CD8-positive, alpha-beta memory T cell (primary cell): ENCODE results near the gene CLRN3. TPM values are rescaled to one million over a fixed set of nuclear protein-coding genes. Genes with fewer than 3 reads are reported as not detected.

Experiments
- CTCF ChIA-PET: fragments of 350-600 bp; sonication (Branson Sonifier 250); formaldehyde crosslinking; loops from one replicate; lab custom pipeline; 2021; ENCODE audit warnings: antibody characterized with exemption; lab: Charles Lee
- POLR2A ChIA-PET: fragments of 350-600 bp; sonication (Branson Sonifier 250); formaldehyde crosslinking; loops from one replicate; lab custom pipeline; 2021; ENCODE audit warnings: antibody characterized with exemption; lab: Charles Lee
- DNase-seq, 5 donors: peaks; one replicate each; pipeline versions ENCODE4 v3.0.0 to v3.0.0-alpha.2; 2020 to 2022; ENCODE audit warnings: mixed read lengths in 1 of 5
- H3K27ac ChIP-seq: one replicate; pipeline ENCODE4 v1.7.0; 2013; ENCODE audit warnings: low read depth, mild to moderate bottlenecking, low read length, moderate library complexity
- H3K27me3 ChIP-seq: 2 replicates; pipeline ENCODE4 v1.7.0; 2013; ENCODE audit warnings: low read length, mild to moderate bottlenecking; ENCODE audit not compliant: insufficient read depth, poor library complexity, severe bottlenecking
- H3K36me3 ChIP-seq: 2 replicates; pipeline ENCODE4 v1.7.0; 2013; ENCODE audit warnings: mild to moderate bottlenecking, low read length, moderate library complexity; ENCODE audit not compliant: insufficient read depth
- H3K4me1 ChIP-seq: 2 replicates; pipeline ENCODE4 v1.7.0; 2013; ENCODE audit warnings: mild to moderate bottlenecking, low read length, moderate library complexity; ENCODE audit not compliant: insufficient read depth
- H3K4me3 ChIP-seq: 2 replicates; pipeline ENCODE4 v1.7.0; 2013; ENCODE audit warnings: mild to moderate bottlenecking, low read length
- H3K9me3 ChIP-seq: 2 replicates; pipeline ENCODE4 v1.7.0; 2013; ENCODE audit warnings: mild to moderate bottlenecking, low read length
- H3K27ac Mint-ChIP-seq, 8 donors: one replicate each; pipeline ENCODE4 v1.8.0; 2020 to 2021; ENCODE audit warnings: mixed read lengths in 8 of 8, mild to moderate bottlenecking in 6 of 8, inconsistent platforms in 3 of 8, moderate library complexity in 3 of 8
- H3K27me3 Mint-ChIP-seq, 2 donors: one replicate each; pipeline ENCODE4 v1.8.0; 2020 to 2021; ENCODE audit warnings: mixed read lengths in 2 of 2, mild to moderate bottlenecking in 1 of 2, moderate library complexity in 1 of 2
- H3K36me3 Mint-ChIP-seq, 3 donors: one replicate each; pipeline ENCODE4 v1.8.0; 2020 to 2021; ENCODE audit warnings: mixed read lengths in 3 of 3, inconsistent platforms in 1 of 3, mild to moderate bottlenecking in 1 of 3
- H3K4me1 Mint-ChIP-seq, 3 donors: one replicate each; pipeline ENCODE4 v1.8.0; 2020 to 2021; ENCODE audit warnings: mixed read lengths in 3 of 3, inconsistent platforms in 1 of 3, mild to moderate bottlenecking in 1 of 3
- H3K4me3 Mint-ChIP-seq, 7 donors: one replicate each; pipeline ENCODE4 v1.8.0; 2020 to 2021; ENCODE audit warnings: mixed read lengths in 7 of 7, mild to moderate bottlenecking in 6 of 7, moderate library complexity in 4 of 7, inconsistent platforms in 2 of 7
- H3K9me3 Mint-ChIP-seq, 5 donors: one replicate each; pipeline ENCODE4 v1.8.0; 2020 to 2022; ENCODE audit warnings: mixed read lengths in 5 of 5, mild to moderate bottlenecking in 3 of 5, moderate library complexity in 2 of 5, inconsistent platforms in 1 of 5
- polyA plus RNA-seq: library from polyadenylated mRNA; unstranded; fragments of 300-500 nt; fragmentation: Illumina TruSeq; gene quantifications from one replicate; pipeline ENCODE4 v1.2.3, GENCODE V29; 2021
- total RNA-seq, 2 experiments: library from RNA; stranded (reverse); gene quantifications; one replicate each; pipeline ENCODE4 v1.2.3, GENCODE V29; 2021

Gene CLRN3
- total and polyA plus RNA-seq, 3 experiments from 2014 or later = not detected

- Histone ChIP-seq H3K27ac (no peak overlapping the region), H3K4me1 (no peaks in the 10 kb centered on the region), H3K9me3 (no peaks in the 10 kb centered on the region), H3K36me3 (no peaks in the 10 kb centered on the region), H3K27me3 (no peaks in the 10 kb centered on the region), H3K4me3 (no peak overlapping the region)
- H3K27me3 Mint-ChIP-seq = peaks cover 2 to 3% of the 10 kb centered on the region in 2 donors
- no peaks in the 10 kb centered on the region for H3K36me3 Mint-ChIP-seq
- ChIA-PET POLR2A (no interaction called here), CTCF (no interaction called here)
- peak overlapping the region in 1 of 8 donors; percentile 68 for H3K27ac Mint-ChIP-seq
- no peak overlapping the region for H3K4me3 Mint-ChIP-seq
- DNase-seq = no peak
- H3K9me3 Mint-ChIP-seq = no peaks in the 10 kb centered on the region
- H3K4me1 Mint-ChIP-seq = peaks cover 3 to 9% (median 5%) of the 10 kb centered on the region in 3 donors
Observed at GRCh38 chr10:127921753-127922145, 29.0 kb upstream of the CLRN3 start.

- Mint-ChIP-seq H3K36me3 (no peaks in the 10 kb centered on the region), H3K4me3 (no peak overlapping the region), H3K9me3 (no peaks in the 10 kb centered on the region), H3K27me3 (peaks cover 2 to 3% of the 10 kb centered on the region in 2 donors), H3K4me1 (peaks cover 3 to 9% (median 5%) of the 10 kb centered on the region in 3 donors), H3K27ac (no peak overlapping the region)
- no peak for DNase-seq
- Histone ChIP-seq H3K9me3 (no peaks in the 10 kb centered on the region), H3K4me3 (no peak overlapping the region), H3K27me3 (no peaks in the 10 kb centered on the region), H3K4me1 (no peaks in the 10 kb centered on the region), H3K36me3 (no peaks in the 10 kb centered on the region), H3K27ac (no peak overlapping the region)
- ChIA-PET POLR2A (no interaction called here), CTCF (no interaction called here)
Observed at GRCh38 chr10:127921075-127921752, 28.5 kb upstream of the CLRN3 start.

GRCh38 chr10:127920306-127921074 lies 27.7 kb upstream of the CLRN3 start:
- Histone ChIP-seq H3K9me3 (no peaks in the 10 kb centered on the region), H3K4me1 (no peaks in the 10 kb centered on the region), H3K27ac (no peak overlapping the region), H3K4me3 (no peak overlapping the region), H3K36me3 (no peaks in the 10 kb centered on the region), H3K27me3 (no peaks in the 10 kb centered on the region)
- CTCF ChIA-PET = no interaction called here
- no peak for DNase-seq
- Mint-ChIP-seq H3K27me3 (peaks cover 2 to 3% of the 10 kb centered on the region in 2 donors), H3K27ac (no peak overlapping the region), H3K4me1 (peaks cover 3 to 9% (median 5%) of the 10 kb centered on the region in 3 donors), H3K36me3 (no peaks in the 10 kb centered on the region), H3K4me3 (no peak overlapping the region), H3K9me3 (no peaks in the 10 kb centered on the region)
- POLR2A ChIA-PET = no interaction called here

- no peak for DNase-seq
- no peak overlapping the region for H3K27ac ChIP-seq
- H3K9me3 ChIP-seq = no peaks in the 10 kb centered on the region
- CTCF ChIA-PET = no interaction called here
- no peaks in the 10 kb centered on the region for H3K36me3 Mint-ChIP-seq
- no peaks in the 10 kb centered on the region for H3K9me3 Mint-ChIP-seq
- no peaks in the 10 kb centered on the region for H3K4me1 ChIP-seq
- POLR2A ChIA-PET = no interaction called here
- H3K4me3 ChIP-seq = no peak overlapping the region
- no peaks in the 10 kb centered on the region for H3K27me3 ChIP-seq
- H3K27ac Mint-ChIP-seq = peak overlapping the region in 1 of 8 donors; percentile 36
- H3K4me1 Mint-ChIP-seq = peaks cover 3 to 9% (median 5%) of the 10 kb centered on the region in 3 donors
- H3K4me3 Mint-ChIP-seq = no peak overlapping the region
- H3K36me3 ChIP-seq = no peaks in the 10 kb centered on the region
- peaks cover 2 to 3% of the 10 kb centered on the region in 2 donors for H3K27me3 Mint-ChIP-seq
Observed at GRCh38 chr10:127919418-127920271, 26.9 kb upstream of the CLRN3 start.

- POLR2A ChIA-PET = no interaction called here
- Histone ChIP-seq H3K9me3 (no peaks in the 10 kb centered on the region), H3K27ac (no peak overlapping the region), H3K4me1 (no peaks in the 10 kb centered on the region), H3K4me3 (no peak overlapping the region), H3K27me3 (no peaks in the 10 kb centered on the region), H3K36me3 (no peaks in the 10 kb centered on the region)
- H3K9me3 Mint-ChIP-seq = no peaks in the 10 kb centered on the region
- H3K27me3 Mint-ChIP-seq = peaks cover 2 to 7% of the 10 kb centered on the region in 2 donors
- H3K36me3 Mint-ChIP-seq = no peaks in the 10 kb centered on the region
- H3K4me3 Mint-ChIP-seq = no peak overlapping the region
- H3K4me1 Mint-ChIP-seq = peaks cover 3 to 9% (median 5%) of the 10 kb centered on the region in 3 donors
- H3K27ac Mint-ChIP-seq = peak overlapping the region in 1 of 8 donors; percentile 19
- no peak for DNase-seq
- CTCF ChIA-PET = no interaction called here
Observed at GRCh38 chr10:127918572-127918971, 25.8 kb upstream of the CLRN3 start.

GRCh38 chr10:127916826-127917225 lies 24.1 kb upstream of the CLRN3 start:
- no peaks in the 10 kb centered on the region for H3K9me3 ChIP-seq
- H3K4me3 ChIP-seq = no peak overlapping the region
- no peak overlapping the region for H3K27ac ChIP-seq
- CTCF ChIA-PET = no interaction called here
- no peaks in the 10 kb centered on the region for H3K36me3 Mint-ChIP-seq
- no peaks in the 10 kb centered on the region for H3K27me3 ChIP-seq
- H3K4me1 Mint-ChIP-seq = peaks cover 3 to 9% (median 5%) of the 10 kb centered on the region in 3 donors
- no peak overlapping the region for H3K4me3 Mint-ChIP-seq
- POLR2A ChIA-PET = no interaction called here
- no peaks in the 10 kb centered on the region for H3K4me1 ChIP-seq
- H3K9me3 Mint-ChIP-seq = no peaks in the 10 kb centered on the region
- no peak overlapping the region for H3K27ac Mint-ChIP-seq
- DNase-seq = no peak
- H3K36me3 ChIP-seq = no peaks in the 10 kb centered on the region
- H3K27me3 Mint-ChIP-seq = peaks cover 2 to 7% of the 10 kb centered on the region in 2 donors

GRCh38 chr10:127915324-127915723 lies 22.6 kb upstream of the CLRN3 start:
- CTCF ChIA-PET = interaction anchor here (1.1 kb wide), 1 partner anchor 8 kb away, joined by 3 read pairs; the partner anchor contains the start of gene PTPRE
- no peaks in the 10 kb centered on the region for H3K9me3 Mint-ChIP-seq
- no peak overlapping the region for H3K4me3 Mint-ChIP-seq
- H3K36me3 ChIP-seq = no peaks in the 10 kb centered on the region
- no peaks in the 10 kb centered on the region for H3K27me3 ChIP-seq
- H3K9me3 ChIP-seq = no peaks in the 10 kb centered on the region
- H3K36me3 Mint-ChIP-seq = no peaks in the 10 kb centered on the region
- H3K27ac ChIP-seq = no peak overlapping the region
- no peak for DNase-seq
- peaks cover 2 to 7% of the 10 kb centered on the region in 2 donors for H3K27me3 Mint-ChIP-seq
- H3K4me1 Mint-ChIP-seq = peaks cover 3 to 9% (median 5%) of the 10 kb centered on the region in 3 donors
- H3K4me1 ChIP-seq = no peaks in the 10 kb centered on the region
- POLR2A ChIA-PET = no interaction called here
- H3K4me3 ChIP-seq = no peak overlapping the region
- H3K27ac Mint-ChIP-seq = no peak overlapping the region
